CD14-positive monocyte (primary cell): ENCODE results near the gene PRDX5. TPM values are rescaled to one million over a fixed set of nuclear protein-coding genes. Genes with fewer than 3 reads are reported as not detected.

Experiments used
- DNase-seq, 3 donors: peaks; one replicate each; pipeline ENCODE4 v3.0.0-alpha.2; 2011 to 2022
- H2AFZ ChIP-seq: 2 replicates; pipeline ENCODE4 v1.6.0; 2012; ENCODE audit warnings: mild to moderate bottlenecking, low read depth, low read length, inconsistent platforms; ENCODE audit not compliant: insufficient read depth, poor library complexity, severe bottlenecking
- H3K27ac ChIP-seq, 2 donors: 1 replicate in 1 of 2; 2 replicates in 1 of 2; pipeline ENCODE4 v1.5.1; 2012 to 2013; ENCODE audit warnings: low read length in 2 of 2, control low read depth in 1 of 2, inconsistent platforms in 1 of 2, low read depth in 1 of 2, mild to moderate bottlenecking in 1 of 2
- H3K27me3 ChIP-seq, 2 donors: one replicate each; pipeline versions ENCODE4 v1.6.0 to v1.6.1; 2011 to 2013; ENCODE audit warnings: low read length in 2 of 2; ENCODE audit not compliant: control insufficient read depth in 2 of 2, insufficient read depth in 2 of 2
- H3K36me3 ChIP-seq, 2 donors: replicated peaks in 1 of 2; 1 replicate in 1 of 2; 2 replicates in 1 of 2; pipeline versions ENCODE4 v1.5.1 to v1.6.1; 2012 to 2013; ENCODE audit warnings: low read length in 2 of 2, control low read depth in 1 of 2, inconsistent platforms in 1 of 2, mild to moderate bottlenecking in 1 of 2; ENCODE audit not compliant: insufficient read depth in 2 of 2, control insufficient read depth in 1 of 2
- H3K4me1 ChIP-seq, 2 donors: 1 replicate in 1 of 2; 2 replicates in 1 of 2; pipeline versions ENCODE4 v1.5.1 to v1.6.1; 2012 to 2013; ENCODE audit warnings: low read length in 2 of 2, control low read depth in 1 of 2, inconsistent platforms in 1 of 2, mild to moderate bottlenecking in 1 of 2, moderate library complexity in 1 of 2; ENCODE audit not compliant: insufficient read depth in 2 of 2, control insufficient read depth in 1 of 2
- H3K4me2 ChIP-seq: replicated peaks from 2 replicates; pipeline ENCODE3; 2012; ENCODE audit warnings: low read length, moderate library complexity, mild to moderate bottlenecking; ENCODE audit not compliant: poor library complexity, severe bottlenecking; ENCODE audit errors: extremely low read depth
- H3K4me3 ChIP-seq, 3 experiments: fragments of 200-600 bp in 1 of 3; sonication (generic) in 1 of 3; replicated peaks in 1 of 3; 1 replicate in 2 of 3; 2 replicates in 1 of 3; pipeline ENCODE4 v1.5.1; 2011 to 2013; ENCODE audit warnings: low read length in 3 of 3, mild to moderate bottlenecking in 3 of 3, control low read depth in 2 of 3, low read depth in 2 of 3, inconsistent platforms in 1 of 3, moderate library complexity in 1 of 3
- H3K79me2 ChIP-seq: 2 replicates; pipeline ENCODE4 v1.6.0; 2012; ENCODE audit warnings: mild to moderate bottlenecking, control low read depth, inconsistent platforms, low read length, moderate library complexity; ENCODE audit not compliant: insufficient read depth
- H3K9ac ChIP-seq: 2 replicates; pipeline ENCODE4 v1.6.0; 2017; ENCODE audit warnings: low read length, mild to moderate bottlenecking; ENCODE audit not compliant: insufficient read depth, poor library complexity, severe bottlenecking
- H3K9me3 ChIP-seq, 2 donors: replicated peaks in 1 of 2; 1 replicate in 1 of 2; 2 replicates in 1 of 2; pipeline versions ENCODE4 v1.5.1 to v1.6.1; 2012 to 2013; ENCODE audit warnings: low read length in 2 of 2, control low read depth in 1 of 2; ENCODE audit not compliant: control insufficient read depth in 1 of 2, insufficient read depth in 1 of 2
- H4K20me1 ChIP-seq: 2 replicates; pipeline ENCODE4 v1.6.0; 2012; ENCODE audit warnings: mild to moderate bottlenecking, low read length, control low read depth, moderate library complexity; ENCODE audit not compliant: insufficient read depth
- H3K27ac Mint-ChIP-seq, 7 donors: one replicate each; pipeline ENCODE4 v1.8.0; 2020; ENCODE audit warnings: mild to moderate bottlenecking in 7 of 7, mixed read lengths in 7 of 7, moderate library complexity in 6 of 7, inconsistent platforms in 2 of 7
- H3K27me3 Mint-ChIP-seq, 3 donors: one replicate each; pipeline ENCODE4 v1.8.0; 2021 to 2022; ENCODE audit warnings: low read depth in 3 of 3, mild to moderate bottlenecking in 3 of 3, mixed read lengths in 3 of 3, moderate library complexity in 3 of 3, inconsistent platforms in 1 of 3
- H3K36me3 Mint-ChIP-seq, 2 donors: one replicate each; pipeline ENCODE4 v1.8.0; 2020; ENCODE audit warnings: mixed read lengths in 2 of 2, inconsistent platforms in 1 of 2, mild to moderate bottlenecking in 1 of 2
- H3K4me1 Mint-ChIP-seq: one replicate; pipeline ENCODE4 v1.8.0; 2020; ENCODE audit warnings: mild to moderate bottlenecking, mixed read lengths
- H3K4me3 Mint-ChIP-seq, 2 donors: one replicate each; pipeline ENCODE4 v1.8.0; 2020; ENCODE audit warnings: mild to moderate bottlenecking in 2 of 2, mixed read lengths in 2 of 2, moderate library complexity in 1 of 2
- H3K9me3 Mint-ChIP-seq, 7 donors: one replicate each; pipeline ENCODE4 v1.8.0; 2020 to 2022; ENCODE audit warnings: mixed read lengths in 7 of 7, mild to moderate bottlenecking in 6 of 7, moderate library complexity in 6 of 7, inconsistent platforms in 2 of 7
- WGBS: methylation state at CpG from one replicate; pipeline ENCODE4 v1.1.5; 2013; ENCODE audit warnings: missing lambda C conversion rate; ENCODE audit not compliant: insufficient coverage; 5-methylcytosine and 5-hydroxymethylcytosine counted together
- intact Hi-C, 2 donors: fragments of 100-400 bp; cut with micrococcal nuclease; formaldehyde crosslinking; loops; one replicate each; pipeline versions ENCODE4 v1.15.0 to v1.15.1; 2023
- polyA plus RNA-seq, 3 donors: library from polyadenylated mRNA; depleted of rRNA in 1 of 3; unstranded in 2 of 3; stranded (reverse) in 1 of 3; fragments of 300-500 nt in 2 of 3; fragments of >200 nt in 1 of 3; fragmentation: Illumina TruSeq in 2 of 3; gene quantifications; 1 replicate in 2 of 3; 2 replicates in 1 of 3; pipeline ENCODE4 v1.2.3, GENCODE V29; 2012 to 2021
- TF ChIP-seq, protein P1 (sequence below): fragments of 200-600 bp; IDR thresholded peaks from one replicate; pipeline ENCODE4 v1.8.0; 2022; ENCODE audit warnings: antibody characterized with exemption, mild to moderate bottlenecking

Gene PRDX5
- polyA plus RNA-seq, 3 donors, result 136 to 318 (median 286) TPM

- peaks cover 0 to 37% (median 9%) of the 10 kb centered on the region in 7 donors for H3K9me3 Mint-ChIP-seq
- Histone ChIP-seq H3K36me3 (no peaks in the 10 kb centered on the region), H2AFZ (no peak overlapping the region), H3K27ac (no peak overlapping the region), H3K4me2 (no peak overlapping the region), H3K27me3 (peaks cover 66 to 80% of the 10 kb centered on the region in 2 donors), H3K9ac (no peak overlapping the region), H3K4me1 (peaks cover 22 to 30% of the 10 kb centered on the region in 2 donors), H3K9me3 (peaks cover 3 to 43% of the 10 kb centered on the region in 2 donors), H3K79me2 (no peaks in the 10 kb centered on the region), H4K20me1 (no peaks in the 10 kb centered on the region), H3K4me3 (no peak overlapping the region)
- WGBS, result 24% methylated on average over 17 of the region's 18 CpGs
- H3K27ac Mint-ChIP-seq, result peak overlapping the region in 1 of 7 donors; percentile 7
- peak overlapping the region in 1 of 2 donors; percentile 91 for H3K4me3 Mint-ChIP-seq
- peaks cover 84 to 94% (median 91%) of the 10 kb centered on the region in 3 donors for H3K27me3 Mint-ChIP-seq
- intact Hi-C loops, result no loop called here
- H3K4me1 Mint-ChIP-seq, result peaks cover 30% of the 10 kb centered on the region
- TF ChIP-seq, protein P1, sequence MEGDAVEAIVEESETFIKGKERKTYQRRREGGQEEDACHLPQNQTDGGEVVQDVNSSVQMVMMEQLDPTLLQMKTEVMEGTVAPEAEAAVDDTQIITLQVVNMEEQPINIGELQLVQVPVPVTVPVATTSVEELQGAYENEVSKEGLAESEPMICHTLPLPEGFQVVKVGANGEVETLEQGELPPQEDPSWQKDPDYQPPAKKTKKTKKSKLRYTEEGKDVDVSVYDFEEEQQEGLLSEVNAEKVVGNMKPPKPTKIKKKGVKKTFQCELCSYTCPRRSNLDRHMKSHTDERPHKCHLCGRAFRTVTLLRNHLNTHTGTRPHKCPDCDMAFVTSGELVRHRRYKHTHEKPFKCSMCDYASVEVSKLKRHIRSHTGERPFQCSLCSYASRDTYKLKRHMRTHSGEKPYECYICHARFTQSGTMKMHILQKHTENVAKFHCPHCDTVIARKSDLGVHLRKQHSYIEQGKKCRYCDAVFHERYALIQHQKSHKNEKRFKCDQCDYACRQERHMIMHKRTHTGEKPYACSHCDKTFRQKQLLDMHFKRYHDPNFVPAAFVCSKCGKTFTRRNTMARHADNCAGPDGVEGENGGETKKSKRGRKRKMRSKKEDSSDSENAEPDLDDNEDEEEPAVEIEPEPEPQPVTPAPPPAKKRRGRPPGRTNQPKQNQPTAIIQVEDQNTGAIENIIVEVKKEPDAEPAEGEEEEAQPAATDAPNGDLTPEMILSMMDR, result no peak
- no peak for DNase-seq
- peaks cover 5 to 20% of the 10 kb centered on the region in 2 donors for H3K36me3 Mint-ChIP-seq
These were observed 20.1 kb upstream of the PRDX5 start for GRCh38 chr11:64297699-64298358.

DNA sequence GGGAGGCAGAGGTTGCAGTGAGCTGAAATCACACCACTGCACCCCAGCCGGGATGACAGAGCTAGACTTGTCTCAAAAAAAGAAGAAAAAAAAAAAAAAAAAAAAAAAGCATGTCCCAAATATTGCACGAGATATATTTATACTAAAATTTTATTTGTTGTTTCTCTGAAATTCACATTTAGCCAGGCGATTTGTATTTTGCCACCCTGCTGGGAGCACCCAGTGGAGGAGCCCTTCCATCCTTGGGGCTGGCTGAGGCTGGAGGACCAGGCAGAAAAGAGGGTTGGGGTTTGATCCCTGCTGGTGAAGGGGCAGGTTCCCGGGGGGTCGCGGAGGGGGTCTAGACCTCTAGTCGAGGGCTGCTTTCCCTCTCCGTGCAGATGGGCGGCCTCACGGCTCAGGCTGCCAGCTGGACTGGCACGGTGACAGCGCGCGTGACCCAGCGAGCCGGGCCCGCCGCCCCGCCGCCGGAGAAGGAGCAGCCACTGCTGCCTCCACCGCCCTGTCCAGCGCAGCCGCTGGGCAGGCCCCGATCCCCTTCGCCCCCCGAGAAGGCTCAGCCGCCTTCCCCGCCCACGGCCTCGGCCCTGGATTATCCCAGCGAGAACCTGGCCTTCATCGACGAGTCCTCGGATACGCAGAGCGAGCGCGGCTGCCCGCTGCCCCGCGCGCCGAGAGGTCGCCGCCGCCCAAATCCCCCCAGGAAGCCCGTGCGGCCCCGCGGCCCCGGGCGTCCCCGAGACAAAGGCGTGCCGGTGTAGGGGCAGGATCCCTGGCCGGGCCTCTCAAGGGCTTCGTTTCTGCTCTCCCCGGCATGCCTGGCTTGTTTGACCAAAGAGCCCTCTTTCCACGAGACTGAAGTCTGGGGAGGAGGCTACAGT is 18.7 kb upstream of the PRDX5 start:
- peak overlapping the region; percentile 65 for H2AFZ ChIP-seq
- peaks cover 41% of the 10 kb centered on the region for H3K4me1 Mint-ChIP-seq
- peak overlapping the region in 3 of 7 donors; percentile 48 to 83 (median 54) for H3K27ac Mint-ChIP-seq
- no peaks in the 10 kb centered on the region for H4K20me1 ChIP-seq
- peak overlapping the region; percentile 81 for H3K4me2 ChIP-seq
- under 1% methylated on average over 55 of the region's 60 CpGs for WGBS
- peaks cover 57 to 67% of the 10 kb centered on the region in 2 donors for H3K27me3 ChIP-seq
- H3K9me3 ChIP-seq, result peaks cover 3 to 31% of the 10 kb centered on the region in 2 donors
- peak; percentile 30 to 51 (median 33) for DNase-seq
- H3K4me3 ChIP-seq, result peak overlapping the region in 1 of 3 experiments; percentile 68
- peak overlapping the region; percentile 75 to 91 for H3K4me3 Mint-ChIP-seq
- H3K9me3 Mint-ChIP-seq, result peaks cover 0 to 32% (median 9%) of the 10 kb centered on the region in 7 donors
- intact Hi-C loops, result no loop called here
- peak overlapping the region; percentile 40 for H3K9ac ChIP-seq
- TF ChIP-seq, protein P1, result no peak
- H3K27ac ChIP-seq, result no peak overlapping the region
- peaks cover 5 to 18% of the 10 kb centered on the region in 2 donors for H3K36me3 Mint-ChIP-seq
- H3K4me1 ChIP-seq, result peaks cover 28 to 36% of the 10 kb centered on the region in 2 donors
- H3K27me3 Mint-ChIP-seq, result peaks cover 70 to 82% (median 80%) of the 10 kb centered on the region in 3 donors
- no peaks in the 10 kb centered on the region for H3K79me2 ChIP-seq
- H3K36me3 ChIP-seq, result no peaks in the 10 kb centered on the region
